Endothelial cell of umbilical vein (primary cell): Measurements from ENCODE around the gene EME2.

Source experiments
- CTCF ChIP-seq, 2 donors: IDR thresholded peaks; 1 replicate in 1 of 2; 2 replicates in 1 of 2; pipeline ENCODE4 v1.5.1; 2011; ENCODE audit warnings: low read length in 2 of 2, mild to moderate bottlenecking in 2 of 2, moderate library complexity in 2 of 2, control low read depth in 1 of 2, inconsistent platforms in 1 of 2, low read depth in 1 of 2; ENCODE audit not compliant: insufficient read depth in 1 of 2; ENCODE audit errors: extremely low read depth in 1 of 2
- POLR2AphosphoS5 ChIP-seq: IDR thresholded peaks from 2 replicates; pipeline ENCODE4 v1.6.1; 2012; ENCODE audit warnings: low read depth, mild to moderate bottlenecking, control low read depth, low read length, moderate library complexity; ENCODE audit not compliant: insufficient read depth

GRCh38 chr16:1765826-1766225 is 6.8 kb upstream of the EME2 start:
- TF ChIP-seq POLR2AphosphoS5 (no peak), CTCF (IDR thresholded peaks at IDR 0.05; ENCODE audit: extremely low read depth in 1 of 2, insufficient read depth in 1 of 2, low read depth in 1 of 2, low read length in 2 of 2) (no peak)
